CD14-positive monocyte (primary cell): ENCODE data around the gene TDRKH. TPM values are rescaled to one million over a fixed set of nuclear protein-coding genes. Genes with fewer than 3 reads are reported as not detected.

ENCODE experiments used
- DNase-seq, 3 donors: peaks; one replicate each; pipeline ENCODE4 v3.0.0-alpha.2; 2011 to 2022
- H2AFZ ChIP-seq: 2 replicates; pipeline ENCODE4 v1.6.0; 2012; ENCODE audit warnings: mild to moderate bottlenecking, low read depth, low read length, inconsistent platforms; ENCODE audit not compliant: insufficient read depth, poor library complexity, severe bottlenecking
- H3K27ac ChIP-seq, 2 donors: 1 replicate in 1 of 2; 2 replicates in 1 of 2; pipeline ENCODE4 v1.5.1; 2012 to 2013; ENCODE audit warnings: low read length in 2 of 2, control low read depth in 1 of 2, inconsistent platforms in 1 of 2, low read depth in 1 of 2, mild to moderate bottlenecking in 1 of 2
- H3K27me3 ChIP-seq, 2 donors: one replicate each; pipeline versions ENCODE4 v1.6.0 to v1.6.1; 2011 to 2013; ENCODE audit warnings: low read length in 2 of 2; ENCODE audit not compliant: control insufficient read depth in 2 of 2, insufficient read depth in 2 of 2
- H3K36me3 ChIP-seq, 2 donors: replicated peaks in 1 of 2; 1 replicate in 1 of 2; 2 replicates in 1 of 2; pipeline versions ENCODE4 v1.5.1 to v1.6.1; 2012 to 2013; ENCODE audit warnings: low read length in 2 of 2, control low read depth in 1 of 2, inconsistent platforms in 1 of 2, mild to moderate bottlenecking in 1 of 2; ENCODE audit not compliant: insufficient read depth in 2 of 2, control insufficient read depth in 1 of 2
- H3K4me1 ChIP-seq, 2 donors: 1 replicate in 1 of 2; 2 replicates in 1 of 2; pipeline versions ENCODE4 v1.5.1 to v1.6.1; 2012 to 2013; ENCODE audit warnings: low read length in 2 of 2, control low read depth in 1 of 2, inconsistent platforms in 1 of 2, mild to moderate bottlenecking in 1 of 2, moderate library complexity in 1 of 2; ENCODE audit not compliant: insufficient read depth in 2 of 2, control insufficient read depth in 1 of 2
- H3K4me2 ChIP-seq: replicated peaks from 2 replicates; pipeline ENCODE3; 2012; ENCODE audit warnings: low read length, moderate library complexity, mild to moderate bottlenecking; ENCODE audit not compliant: poor library complexity, severe bottlenecking; ENCODE audit errors: extremely low read depth
- H3K4me3 ChIP-seq, 3 experiments: fragments of 200-600 bp in 1 of 3; sonication (generic) in 1 of 3; replicated peaks in 1 of 3; 1 replicate in 2 of 3; 2 replicates in 1 of 3; pipeline ENCODE4 v1.5.1; 2011 to 2013; ENCODE audit warnings: low read length in 3 of 3, mild to moderate bottlenecking in 3 of 3, control low read depth in 2 of 3, low read depth in 2 of 3, inconsistent platforms in 1 of 3, moderate library complexity in 1 of 3
- H3K79me2 ChIP-seq: 2 replicates; pipeline ENCODE4 v1.6.0; 2012; ENCODE audit warnings: mild to moderate bottlenecking, control low read depth, inconsistent platforms, low read length, moderate library complexity; ENCODE audit not compliant: insufficient read depth
- H3K9ac ChIP-seq: 2 replicates; pipeline ENCODE4 v1.6.0; 2017; ENCODE audit warnings: low read length, mild to moderate bottlenecking; ENCODE audit not compliant: insufficient read depth, poor library complexity, severe bottlenecking
- H3K9me3 ChIP-seq, 2 donors: replicated peaks in 1 of 2; 1 replicate in 1 of 2; 2 replicates in 1 of 2; pipeline versions ENCODE4 v1.5.1 to v1.6.1; 2012 to 2013; ENCODE audit warnings: low read length in 2 of 2, control low read depth in 1 of 2; ENCODE audit not compliant: control insufficient read depth in 1 of 2, insufficient read depth in 1 of 2
- H4K20me1 ChIP-seq: 2 replicates; pipeline ENCODE4 v1.6.0; 2012; ENCODE audit warnings: mild to moderate bottlenecking, low read length, control low read depth, moderate library complexity; ENCODE audit not compliant: insufficient read depth
- H3K27ac Mint-ChIP-seq, 7 donors: one replicate each; pipeline ENCODE4 v1.8.0; 2020; ENCODE audit warnings: mild to moderate bottlenecking in 7 of 7, mixed read lengths in 7 of 7, moderate library complexity in 6 of 7, inconsistent platforms in 2 of 7
- H3K27me3 Mint-ChIP-seq, 3 donors: one replicate each; pipeline ENCODE4 v1.8.0; 2021 to 2022; ENCODE audit warnings: low read depth in 3 of 3, mild to moderate bottlenecking in 3 of 3, mixed read lengths in 3 of 3, moderate library complexity in 3 of 3, inconsistent platforms in 1 of 3
- H3K36me3 Mint-ChIP-seq, 2 donors: one replicate each; pipeline ENCODE4 v1.8.0; 2020; ENCODE audit warnings: mixed read lengths in 2 of 2, inconsistent platforms in 1 of 2, mild to moderate bottlenecking in 1 of 2
- H3K4me1 Mint-ChIP-seq: one replicate; pipeline ENCODE4 v1.8.0; 2020; ENCODE audit warnings: mild to moderate bottlenecking, mixed read lengths
- H3K4me3 Mint-ChIP-seq, 2 donors: one replicate each; pipeline ENCODE4 v1.8.0; 2020; ENCODE audit warnings: mild to moderate bottlenecking in 2 of 2, mixed read lengths in 2 of 2, moderate library complexity in 1 of 2
- H3K9me3 Mint-ChIP-seq, 7 donors: one replicate each; pipeline ENCODE4 v1.8.0; 2020 to 2022; ENCODE audit warnings: mixed read lengths in 7 of 7, mild to moderate bottlenecking in 6 of 7, moderate library complexity in 6 of 7, inconsistent platforms in 2 of 7
- CTCF ChIP-seq: fragments of 200-600 bp; IDR thresholded peaks from one replicate; pipeline ENCODE4 v1.8.0; 2022; ENCODE audit warnings: antibody characterized with exemption, mild to moderate bottlenecking
- WGBS: methylation state at CpG from one replicate; pipeline ENCODE4 v1.1.5; 2013; ENCODE audit warnings: missing lambda C conversion rate; ENCODE audit not compliant: insufficient coverage; 5-methylcytosine and 5-hydroxymethylcytosine counted together
- intact Hi-C, 2 donors: fragments of 100-400 bp; cut with micrococcal nuclease; formaldehyde crosslinking; loops; one replicate each; pipeline versions ENCODE4 v1.15.0 to v1.15.1; 2023
- polyA plus RNA-seq, 3 donors: library from polyadenylated mRNA; depleted of rRNA in 1 of 3; unstranded in 2 of 3; stranded (reverse) in 1 of 3; fragments of 300-500 nt in 2 of 3; fragments of >200 nt in 1 of 3; fragmentation: Illumina TruSeq in 2 of 3; gene quantifications; 1 replicate in 2 of 3; 2 replicates in 1 of 3; pipeline ENCODE4 v1.2.3, GENCODE V29; 2012 to 2021

Gene TDRKH
- polyA plus RNA-seq, 3 donors: 0.72 to 1.6 (median 1.1) TPM

GRCh38 chr1:151809290-151809984 lies 19.1 kb upstream of the TDRKH start:
- Histone ChIP-seq H3K36me3 (no peaks in the 10 kb centered on the region), H3K4me3 (no peak overlapping the region), H3K4me2 (no peak overlapping the region), H3K9ac (no peak overlapping the region), H2AFZ (peak overlapping the region; percentile 6), H3K27ac (no peak overlapping the region), H3K9me3 (no peaks in the 10 kb centered on the region), H3K27me3 (no peaks in the 10 kb centered on the region), H4K20me1 (no peaks in the 10 kb centered on the region), H3K4me1 (peaks cover 0 to 6% of the 10 kb centered on the region in 2 donors), H3K79me2 (no peaks in the 10 kb centered on the region)
- Mint-ChIP-seq H3K9me3 (no peaks in the 10 kb centered on the region), H3K27me3 (peaks cover 12 to 22% (median 12%) of the 10 kb centered on the region in 3 donors), H3K36me3 (no peaks in the 10 kb centered on the region), H3K4me1 (peaks cover 15% of the 10 kb centered on the region), H3K4me3 (no peak overlapping the region), H3K27ac (no peak overlapping the region)
- intact Hi-C loops: no loop called here
- no peak for TF ChIP-seq CTCF
- DNase-seq: no peak
- WGBS: 38% methylated on average over 2 of the region's 8 CpGs

GRCh38 chr1:151807766-151808165 lies 17.5 kb upstream of the TDRKH start:
- H3K36me3 ChIP-seq: no peaks in the 10 kb centered on the region
- H3K4me3 ChIP-seq: no peak overlapping the region
- DNase-seq: no peak
- Mint-ChIP-seq H3K36me3 (no peaks in the 10 kb centered on the region), H3K4me1 (peaks cover 15% of the 10 kb centered on the region), H3K27me3 (peaks cover 15 to 18% (median 16%) of the 10 kb centered on the region in 3 donors), H3K27ac (no peak overlapping the region), H3K4me3 (no peak overlapping the region), H3K9me3 (no peaks in the 10 kb centered on the region)
- H3K9ac ChIP-seq: no peak overlapping the region
- intact Hi-C loops: no loop called here
- H3K27ac ChIP-seq: no peak overlapping the region
- H3K79me2 ChIP-seq: no peaks in the 10 kb centered on the region
- no peak overlapping the region for H3K4me2 ChIP-seq
- no CpG with 5 or more reads among the region's 1 CpG for WGBS
- no peaks in the 10 kb centered on the region for H3K9me3 ChIP-seq
- no peak overlapping the region for H2AFZ ChIP-seq
- H3K27me3 ChIP-seq: peaks cover 0 to 2% of the 10 kb centered on the region in 2 donors
- no peak for TF ChIP-seq CTCF
- peaks cover 0 to 6% of the 10 kb centered on the region in 2 donors for H3K4me1 ChIP-seq
- no peaks in the 10 kb centered on the region for H4K20me1 ChIP-seq
